ENCODE results near the gene PTCH2. TPM values are rescaled to one million over a fixed set of nuclear protein-coding genes. Genes with fewer than 3 reads are reported as not detected.

Gene PTCH2
- total and polyA plus RNA-seq, 3 experiments from 2014 or later, result 1.1 to 1.7 TPM; not detected in 1

DNA sequence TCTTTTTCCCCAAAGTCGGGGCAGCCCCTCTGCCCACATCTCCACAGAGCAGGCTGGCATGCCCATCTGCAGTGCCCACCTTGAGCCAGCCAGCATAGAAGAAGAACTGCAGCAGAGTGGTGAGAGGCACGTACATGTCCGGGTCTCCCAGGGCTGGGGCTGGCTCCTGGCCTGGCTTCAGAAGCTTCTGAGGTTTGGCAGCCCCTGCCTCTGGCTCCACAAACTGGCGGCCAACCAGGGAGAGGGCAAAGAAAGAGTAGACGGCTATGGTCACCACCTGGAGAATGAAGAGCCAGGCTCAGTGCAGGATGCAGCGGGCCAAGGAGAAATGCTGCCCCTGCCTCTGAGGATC, 58.0 kb downstream of the PTCH2 start:
- H3K4me1 Mint-ChIP-seq, result peaks cover 29 to 36% (median 30%) of the 10 kb centered on the region in 3 donors
- Histone ChIP-seq H3K27me3 (ENCODE audit: insufficient read depth, low read length, poor library complexity, severe bottlenecking) (no peaks in the 10 kb centered on the region), H3K4me3 (ENCODE audit: low read length) (peak overlapping the region; percentile 53), H3K4me1 (ENCODE audit: insufficient read depth, low read length) (peaks cover 29% of the 10 kb centered on the region), H3K36me3 (ENCODE audit: insufficient read depth, low read length) (peaks cover 5% of the 10 kb centered on the region), H3K9me3 (ENCODE audit: low read length) (no peaks in the 10 kb centered on the region), H3K27ac (ENCODE audit: low read depth, low read length) (no peak overlapping the region)
- H3K36me3 Mint-ChIP-seq, result peaks cover 5 to 21% (median 7%) of the 10 kb centered on the region in 3 donors
- POLR2A ChIA-PET, result interaction anchor here (0.7 to 5.8 kb wide), 3 partner anchors 9 to 54 kb away, joined by 3 to 49 read pairs (median 6); partner anchors contain the start of genes PLK3, RNU5D-1 and RPS8
- CTCF ChIA-PET, result interaction anchor here (1.0 to 5.9 kb wide), 12 partner anchors 8 to 727 kb away, joined by 3 to 39 read pairs (median 5); partner anchors contain the start of genes BTBD19, HECTD3, PLK3 and RNU5D-1
- peak overlapping the region; percentile 52 to 96 (median 83) for H3K27ac Mint-ChIP-seq
- DNase-seq, result no peak
- no peaks in the 10 kb centered on the region for H3K27me3 Mint-ChIP-seq
- no peaks in the 10 kb centered on the region for H3K9me3 Mint-ChIP-seq
- peak overlapping the region; percentile 76 to 93 (median 82) for H3K4me3 Mint-ChIP-seq

DNA sequence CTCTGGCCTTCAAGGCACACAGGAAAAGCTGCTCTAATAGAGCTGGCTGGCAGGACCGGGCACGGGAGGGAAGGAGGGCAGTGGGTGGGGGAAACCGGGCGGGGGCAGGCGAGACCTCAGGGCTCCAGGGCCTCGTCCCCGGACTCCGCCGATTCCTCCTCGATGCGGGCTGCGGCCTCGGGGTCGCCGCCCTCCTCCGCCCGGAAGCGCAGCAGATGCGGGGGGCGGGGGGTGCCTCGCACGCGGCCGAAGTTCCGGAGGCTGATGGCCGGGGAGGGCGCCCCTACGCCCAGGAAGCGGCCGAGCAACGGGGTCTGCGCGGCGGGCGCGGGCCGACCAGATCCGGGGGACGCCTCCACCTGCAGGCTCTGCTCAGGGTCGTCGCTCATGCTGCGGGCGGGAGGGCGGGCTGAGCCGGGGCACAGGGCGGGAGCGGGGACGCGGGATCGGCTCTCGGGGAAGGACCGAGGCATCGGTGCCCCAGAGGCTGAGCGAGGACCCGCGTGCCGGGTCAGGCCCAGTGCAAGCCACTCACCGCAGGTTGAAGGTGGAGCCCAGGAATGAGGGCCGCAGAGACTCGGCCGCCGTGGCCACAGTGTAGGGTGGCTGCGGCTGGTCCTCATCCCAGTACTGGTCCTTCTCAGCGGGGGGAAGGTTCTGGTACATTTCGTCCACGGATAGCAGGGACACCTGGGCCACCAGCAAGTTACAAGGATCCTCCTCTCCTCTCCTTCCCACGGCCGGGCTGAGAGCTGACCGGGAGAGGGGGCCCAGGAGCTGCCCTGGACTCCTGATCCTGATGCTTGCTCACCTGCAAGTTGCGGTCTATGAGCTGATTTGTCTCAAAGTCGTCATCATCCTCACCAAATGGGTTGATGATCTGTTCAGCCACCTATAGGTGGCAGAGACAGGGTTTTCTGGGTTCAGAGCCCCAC, 58.7 kb downstream of the PTCH2 start:
- CTCF ChIA-PET, result interaction anchor here (0.7 to 5.9 kb wide), 11 partner anchors 8 to 234 kb away, joined by 3 to 39 read pairs (median 5); partner anchors contain the start of genes BTBD19, HECTD3, PLK3 and RPS8
- Histone ChIP-seq H3K9me3 (ENCODE audit: low read length) (no peaks in the 10 kb centered on the region), H3K36me3 (ENCODE audit: insufficient read depth, low read length) (peaks cover 5% of the 10 kb centered on the region), H3K27me3 (ENCODE audit: insufficient read depth, low read length, poor library complexity, severe bottlenecking) (no peaks in the 10 kb centered on the region), H3K4me3 (ENCODE audit: low read length) (peak overlapping the region; percentile 53), H3K4me1 (ENCODE audit: insufficient read depth, low read length) (peaks cover 29% of the 10 kb centered on the region), H3K27ac (ENCODE audit: low read depth, low read length) (peak overlapping the region; percentile 47)
- Mint-ChIP-seq H3K9me3 (no peaks in the 10 kb centered on the region), H3K27ac (peak overlapping the region; percentile 59 to 96 (median 86)), H3K36me3 (peaks cover 5 to 27% (median 9%) of the 10 kb centered on the region in 3 donors), H3K27me3 (no peaks in the 10 kb centered on the region), H3K4me3 (peak overlapping the region; percentile 77 to 93 (median 82)), H3K4me1 (peaks cover 29 to 36% (median 30%) of the 10 kb centered on the region in 3 donors)
- DNase-seq, result peak in 4 of 5 donors; percentile 35 to 58 (median 40)
- POLR2A ChIA-PET, result interaction anchor here (0.7 to 5.8 kb wide), 5 partner anchors 9 to 237 kb away, joined by 3 to 49 read pairs (median 3); partner anchors contain the start of genes PLK3, RNU5D-1 and RPS8

DNA sequence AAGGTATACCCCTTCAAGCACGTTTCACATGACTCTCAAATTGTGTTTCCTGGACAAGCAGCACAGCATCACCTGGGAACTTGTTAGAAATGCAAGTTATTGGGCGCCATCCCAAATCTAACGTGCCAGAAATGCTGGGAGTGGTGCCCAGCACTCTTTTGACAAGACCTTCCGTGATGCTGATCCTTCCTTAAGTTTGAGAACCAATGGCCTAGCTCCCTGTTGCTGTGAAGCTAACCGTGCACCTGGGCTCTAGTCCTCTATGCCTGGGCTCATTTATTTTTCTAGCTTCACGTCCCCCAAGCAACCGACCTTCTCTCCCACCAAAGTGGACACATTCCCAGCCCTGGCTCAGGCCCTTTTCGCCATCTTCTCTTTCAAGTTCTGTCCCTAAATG, 59.4 kb downstream of the PTCH2 start:
- ChIA-PET POLR2A (interaction anchor here (0.7 to 5.8 kb wide), 5 partner anchors 8 to 238 kb away, joined by 3 to 49 read pairs (median 3); partner anchors contain the start of genes PLK3 and RPS8), CTCF (interaction anchor here (0.7 to 5.9 kb wide), 8 partner anchors 8 to 229 kb away, joined by 3 to 39 read pairs (median 8); partner anchors contain the start of genes HECTD3, PLK3, RPS8 and UROD)
- Histone ChIP-seq H3K4me3 (ENCODE audit: low read length) (peak overlapping the region; percentile 47), H3K4me1 (ENCODE audit: insufficient read depth, low read length) (peaks cover 29% of the 10 kb centered on the region), H3K36me3 (ENCODE audit: insufficient read depth, low read length) (peaks cover 8% of the 10 kb centered on the region), H3K27me3 (ENCODE audit: insufficient read depth, low read length, poor library complexity, severe bottlenecking) (no peaks in the 10 kb centered on the region), H3K9me3 (ENCODE audit: low read length) (no peaks in the 10 kb centered on the region), H3K27ac (ENCODE audit: low read depth, low read length) (peak overlapping the region; percentile 47)
- Mint-ChIP-seq H3K27me3 (no peaks in the 10 kb centered on the region), H3K9me3 (no peaks in the 10 kb centered on the region), H3K36me3 (peaks cover 5 to 34% (median 13%) of the 10 kb centered on the region in 3 donors), H3K4me1 (peaks cover 31 to 40% (median 35%) of the 10 kb centered on the region in 3 donors), H3K4me3 (peak overlapping the region; percentile 63 to 85 (median 71)), H3K27ac (peak overlapping the region; percentile 35 to 91 (median 66))
- no peak for DNase-seq

DNA sequence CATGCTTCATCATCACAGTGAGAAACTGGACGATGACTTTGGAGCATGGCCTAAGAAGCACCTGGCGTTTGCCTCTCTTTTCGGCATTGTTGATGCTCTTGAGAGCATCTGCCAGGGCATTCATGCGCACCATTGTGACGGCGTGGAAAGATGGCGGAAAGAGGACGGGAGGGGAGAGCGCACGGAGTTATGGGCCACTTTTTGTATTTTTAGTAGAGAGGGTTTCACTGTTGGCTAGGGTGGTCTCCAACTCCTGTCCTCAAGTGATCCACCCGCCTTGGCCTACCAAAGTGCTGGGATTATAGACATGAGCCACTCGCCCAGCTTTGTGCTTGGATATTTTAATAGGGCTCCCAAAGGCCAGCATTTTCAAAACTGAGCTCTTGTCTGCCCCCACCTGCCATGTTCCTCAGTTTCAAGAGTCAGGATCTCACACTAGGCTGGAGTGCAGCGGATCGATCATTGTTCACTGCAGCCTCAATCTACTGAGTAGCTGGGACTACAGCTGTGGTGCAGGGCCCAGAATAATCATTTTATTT, 62.4 kb downstream of the PTCH2 start:
- H3K9me3 Mint-ChIP-seq, result no peaks in the 10 kb centered on the region
- H3K27ac Mint-ChIP-seq, result peak overlapping the region in 3 of 8 donors; percentile 8 to 93 (median 77)
- peak overlapping the region in 1 of 7 donors; percentile 60 for H3K4me3 Mint-ChIP-seq
- peaks cover 13 to 63% (median 21%) of the 10 kb centered on the region in 3 donors for H3K36me3 Mint-ChIP-seq
- H3K4me1 Mint-ChIP-seq, result peaks cover 48 to 56% (median 54%) of the 10 kb centered on the region in 3 donors
- ChIA-PET CTCF (interaction anchor here (1.0 to 1.3 kb wide), 3 partner anchors 9 to 234 kb away, joined by 3 read pairs; no protein-coding TSS in a partner anchor), POLR2A (no interaction called here)
- Histone ChIP-seq H3K27ac (ENCODE audit: low read depth, low read length) (no peak overlapping the region), H3K36me3 (ENCODE audit: insufficient read depth, low read length) (peaks cover 26% of the 10 kb centered on the region), H3K27me3 (ENCODE audit: insufficient read depth, low read length, poor library complexity, severe bottlenecking) (no peaks in the 10 kb centered on the region), H3K9me3 (ENCODE audit: low read length) (no peaks in the 10 kb centered on the region), H3K4me3 (ENCODE audit: low read length) (no peak overlapping the region), H3K4me1 (ENCODE audit: insufficient read depth, low read length) (peaks cover 41% of the 10 kb centered on the region)
- no peaks in the 10 kb centered on the region for H3K27me3 Mint-ChIP-seq
- DNase-seq, result no peak

DNA sequence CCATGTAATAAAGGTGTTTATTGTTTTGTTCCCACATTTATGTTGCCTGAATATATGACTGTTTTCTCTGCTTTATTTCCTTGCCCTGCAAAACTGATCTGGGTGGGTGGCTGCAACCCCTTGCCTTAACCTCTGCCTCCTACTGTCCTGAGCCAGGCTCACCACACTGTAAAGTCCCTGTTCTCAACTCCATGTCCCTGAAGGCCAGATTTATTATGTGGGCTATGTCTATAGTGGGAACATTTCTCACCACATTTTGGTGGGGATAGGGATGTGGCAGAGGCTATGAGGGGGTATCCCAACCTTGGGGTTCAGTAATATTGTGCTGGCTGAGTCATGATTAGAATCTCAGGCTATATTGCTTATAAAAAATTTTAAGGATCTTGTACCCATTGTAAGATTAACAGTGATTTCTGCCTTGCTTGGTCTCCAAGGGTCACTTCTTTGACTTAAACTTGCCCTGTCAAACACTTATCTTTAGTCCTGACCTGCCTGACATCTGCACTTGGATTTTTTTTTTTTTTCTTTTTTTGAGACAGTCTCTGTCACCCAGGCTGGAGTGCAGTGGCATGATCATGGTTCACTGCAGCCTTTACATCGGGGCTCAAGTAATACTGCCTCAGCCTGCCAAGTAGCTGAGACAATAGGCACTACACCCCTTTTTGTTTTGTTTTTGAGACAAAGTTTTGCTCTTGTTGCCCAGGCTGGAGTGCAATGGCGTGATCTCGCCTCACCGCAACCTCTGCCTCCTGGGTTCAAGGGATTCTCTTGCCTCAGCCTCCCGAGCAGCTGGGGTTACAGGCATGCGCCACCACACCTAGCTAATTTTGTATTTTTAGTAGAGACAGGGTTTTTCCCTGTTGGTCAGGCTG, 64.1 kb downstream of the PTCH2 start:
- Mint-ChIP-seq H3K36me3 (peaks cover 13 to 63% (median 21%) of the 10 kb centered on the region in 3 donors), H3K27me3 (no peaks in the 10 kb centered on the region), H3K27ac (peak overlapping the region; percentile 4 to 94 (median 76)), H3K9me3 (no peaks in the 10 kb centered on the region), H3K4me3 (peak overlapping the region in 1 of 7 donors; percentile 95), H3K4me1 (peaks cover 44 to 51% (median 50%) of the 10 kb centered on the region in 3 donors)
- no peaks in the 10 kb centered on the region for H3K27me3 ChIP-seq (ENCODE audit: insufficient read depth, low read length, poor library complexity, severe bottlenecking)
- no peak for DNase-seq
- H3K4me1 ChIP-seq (ENCODE audit: insufficient read depth, low read length), result peaks cover 34% of the 10 kb centered on the region
- no peak overlapping the region for H3K27ac ChIP-seq (ENCODE audit: low read depth, low read length)
- no peak overlapping the region for H3K4me3 ChIP-seq (ENCODE audit: low read length)
- ChIA-PET CTCF (interaction anchor here (1.0 to 1.5 kb wide), 4 partner anchors 8 to 57 kb away, joined by 3 read pairs; partner anchors contain the start of gene RNU5D-1), POLR2A (interaction anchor here (0.6 kb wide), 1 partner anchor 1127 kb away, joined by 3 read pairs; no protein-coding TSS in a partner anchor)
- peaks cover 26% of the 10 kb centered on the region for H3K36me3 ChIP-seq (ENCODE audit: insufficient read depth, low read length)
- H3K9me3 ChIP-seq (ENCODE audit: low read length), result no peaks in the 10 kb centered on the region

DNA sequence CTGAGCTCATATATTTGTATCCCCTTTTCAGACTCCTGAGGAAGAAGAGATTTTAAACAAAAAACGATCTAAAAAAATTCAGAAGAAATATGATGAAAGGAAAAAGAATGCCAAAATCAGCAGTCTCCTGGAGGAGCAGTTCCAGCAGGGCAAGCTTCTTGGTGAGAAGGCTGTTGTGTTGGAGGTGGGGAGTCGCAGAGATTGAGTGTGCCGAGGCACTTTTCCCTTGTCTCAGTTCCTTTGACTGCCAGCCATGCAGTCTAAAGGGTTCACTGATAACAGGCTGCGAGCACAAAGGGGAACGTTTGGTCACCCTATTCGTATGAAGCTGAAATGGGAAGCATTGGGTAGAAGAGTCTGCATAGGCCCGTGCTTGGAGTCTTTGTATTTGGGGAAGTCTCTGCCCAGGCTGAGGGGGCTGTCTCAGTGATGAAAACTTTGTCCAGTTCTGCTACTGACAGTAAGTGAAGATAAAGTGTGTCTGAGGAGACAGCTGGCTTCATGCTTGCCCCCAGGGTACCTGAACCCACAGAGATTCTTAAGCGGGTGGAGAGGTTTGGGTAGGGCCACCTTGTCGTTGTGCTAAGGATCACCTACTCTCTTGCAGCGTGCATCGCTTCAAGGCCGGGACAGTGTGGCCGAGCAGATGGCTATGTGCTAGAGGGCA, 65.0 kb downstream of the PTCH2 start:
- Histone ChIP-seq H3K4me3 (ENCODE audit: low read length) (no peak overlapping the region), H3K4me1 (ENCODE audit: insufficient read depth, low read length) (peaks cover 27% of the 10 kb centered on the region), H3K27me3 (ENCODE audit: insufficient read depth, low read length, poor library complexity, severe bottlenecking) (no peaks in the 10 kb centered on the region), H3K9me3 (ENCODE audit: low read length) (no peaks in the 10 kb centered on the region), H3K36me3 (ENCODE audit: insufficient read depth, low read length) (peaks cover 26% of the 10 kb centered on the region), H3K27ac (ENCODE audit: low read depth, low read length) (peak overlapping the region; percentile 92)
- DNase-seq, result no peak
- Mint-ChIP-seq H3K27me3 (no peaks in the 10 kb centered on the region), H3K36me3 (peaks cover 13 to 61% (median 21%) of the 10 kb centered on the region in 3 donors), H3K27ac (peak overlapping the region; percentile 64 to 96 (median 93)), H3K9me3 (no peaks in the 10 kb centered on the region), H3K4me3 (peak overlapping the region; percentile 9 to 95 (median 44)), H3K4me1 (peaks cover 38 to 45% (median 44%) of the 10 kb centered on the region in 3 donors)
- POLR2A ChIA-PET, result interaction anchor here (0.6 to 1.3 kb wide), 2 partner anchors 22 to 914 kb away, joined by 3 read pairs; partner anchors contain the start of gene PLK3
- CTCF ChIA-PET, result interaction anchor here (1.0 to 3.6 kb wide), 6 partner anchors 7 to 236 kb away, joined by 3 to 26 read pairs (median 4); no protein-coding TSS in a partner anchor
